K562 (cell line): Measurements from ENCODE around the gene CPA2. TPM values are rescaled to one million over a fixed set of nuclear protein-coding genes. Genes with fewer than 3 reads are reported as not detected.

Experiments used
- ATAC-seq: fragments of 200-7000 bp; cut with Tn5 transposase; 3 replicates; pipeline ENCODE4 v1.9.1; 2020; ENCODE audit warnings: moderate library complexity
- BruUV-seq: library from RNA; stranded (reverse); fragments of 400-500 nt; replicated peaks from 2 replicates; lab custom pipeline; 2021; lab: Mats Ljungman, UMichigan
- CTCF ChIA-PET: fragments of 300-600 bp; formaldehyde crosslinking; extraction: SDS; loops from one replicate; lab custom pipeline; 2021; ENCODE audit warnings: low intra/inter-chr PET ratio; lab: Yijun Ruan, JAX
- POLR2A ChIA-PET: fragments of 300-600, 350-650 bp; sonication (Branson Sonifier 250); formaldehyde crosslinking; extraction: SDS; loops from one replicate; lab custom pipeline; 2021; ENCODE audit warnings: antibody characterized with exemption, inconsistent platforms; lab: Yijun Ruan, JAX
- DNase-seq, 4 experiments: peaks; one replicate each; pipeline versions ENCODE4 v3.0.0 to v3.0.0-alpha.2; 2011 to 2018; ENCODE audit warnings: low spot score in 3 of 4, mixed read lengths in 3 of 4; ENCODE audit errors: extremely low read depth in 1 of 4
- FAIRE-seq: peaks from 2 replicates; lab custom pipeline; 2011; peaks lifted over from hg19 to GRCh38; lab: Jason Lieb, UNC
- H2AFZ ChIP-seq: 2 replicates; pipeline ENCODE4 v1.6.0; 2011; ENCODE audit warnings: low read depth, low read length, control low read depth, inconsistent platforms
- H3K27ac ChIP-seq: fragments of 200-600 bp; 3 replicates; pipeline ENCODE4 v1.8.0; 2011; ENCODE audit warnings: low read depth, mild to moderate bottlenecking, control low read depth, inconsistent platforms, low read length, moderate library complexity, mixed read lengths; ENCODE audit errors: extremely low read depth
- H3K27me3 ChIP-seq, 2 experiments: fragments of 300-600 bp in 1 of 2; 2 replicates in 1 of 2; 3 replicates in 1 of 2; pipeline versions ENCODE4 v1.6.0 to v1.8.0; 2011; ENCODE audit warnings: inconsistent platforms in 2 of 2, low read length in 2 of 2, mild to moderate bottlenecking in 1 of 2, mixed read lengths in 1 of 2, moderate library complexity in 1 of 2; ENCODE audit not compliant: control insufficient read depth in 2 of 2, insufficient read depth in 2 of 2
- H3K36me3 ChIP-seq: fragments of 300-600 bp; 3 replicates; pipeline ENCODE4 v1.8.0; 2011; ENCODE audit warnings: mild to moderate bottlenecking, low read length, inconsistent platforms; ENCODE audit not compliant: control insufficient read depth, insufficient read depth
- H3K4me1 ChIP-seq, 2 experiments: fragments of 200-600 bp in 1 of 2; replicated peaks in 1 of 2; 2 replicates in 1 of 2; 3 replicates in 1 of 2; pipeline versions ENCODE4 v1.5.1 to v1.8.0; 2011; ENCODE audit warnings: inconsistent platforms in 2 of 2, low read length in 2 of 2, mild to moderate bottlenecking in 1 of 2, mixed read lengths in 1 of 2, moderate library complexity in 1 of 2; ENCODE audit not compliant: control insufficient read depth in 2 of 2, insufficient read depth in 2 of 2
- H3K4me2 ChIP-seq: 2 replicates; pipeline ENCODE4 v1.6.1; 2011; ENCODE audit warnings: low read length, control low read depth, inconsistent platforms, mixed read lengths; ENCODE audit not compliant: insufficient read depth
- H3K4me3 ChIP-seq: fragments of 200-600 bp; sonication (generic), shearing (Covaris generic); 2 replicates; pipeline ENCODE4 v1.5.1; 2016; ENCODE audit warnings: control low read depth, inconsistent platforms
- H3K79me2 ChIP-seq: fragments of 200-600 bp; 3 replicates; pipeline ENCODE4 v1.8.0; 2011; ENCODE audit warnings: low read length, inconsistent platforms; ENCODE audit not compliant: control insufficient read depth, insufficient read depth
- H3K9ac ChIP-seq, 2 experiments: 2 replicates each; pipeline versions ENCODE4 v1.6.0 to v1.6.1; 2011; ENCODE audit warnings: low read depth in 2 of 2, low read length in 2 of 2, control low read depth in 1 of 2, inconsistent platforms in 1 of 2, mild to moderate bottlenecking in 1 of 2, mixed read lengths in 1 of 2; ENCODE audit not compliant: insufficient read depth in 1 of 2
- H3K9me1 ChIP-seq: one replicate; pipeline ENCODE4 v1.6.0; 2011; ENCODE audit warnings: inconsistent platforms, mild to moderate bottlenecking, low read length, moderate library complexity; ENCODE audit not compliant: control insufficient read depth, insufficient read depth
- H3K9me3 ChIP-seq: replicated peaks from 2 replicates; pipeline ENCODE4 v1.5.1; 2011; ENCODE audit warnings: low read depth, low read length, inconsistent platforms; ENCODE audit not compliant: control insufficient read depth, insufficient read depth
- H4K20me1 ChIP-seq: replicated peaks from 2 replicates; pipeline ENCODE4 v1.6.1; 2011; ENCODE audit warnings: low read length, inconsistent platforms, mixed read lengths; ENCODE audit not compliant: control insufficient read depth, insufficient read depth
- CBX8 ChIP-seq: fragments of 200-600 bp; sonication (generic); IDR thresholded peaks from 2 replicates; pipeline ENCODE4 v1.6.1; 2012; ENCODE audit warnings: borderline replicate concordance, mixed run types, low read depth, mild to moderate bottlenecking, moderate library complexity, mixed read lengths, low read length, control low read depth, inconsistent platforms; ENCODE audit not compliant: poor library complexity, severe bottlenecking; ENCODE audit errors: extremely low read depth
- ID3 ChIP-seq, 2 experiments: fragments of 250-450 bp in 1 of 2; fragments of 450-650 bp in 1 of 2; sonication (Bioruptor Pico) in 1 of 2; IDR thresholded peaks; 2 replicates each; pipeline versions ENCODE4 v1.6.1 to v1.8.0; 2016 to 2021; ENCODE audit warnings: mild to moderate bottlenecking in 2 of 2, moderate library complexity in 2 of 2, missing compliant biosample characterization in 1 of 2, missing genetic modification characterization in 1 of 2
- MEF2D ChIP-seq: conservative IDR thresholded peaks from 2 replicates; pipeline ENCODE4 v1.6.1; 2016; ENCODE audit warnings: low read depth, missing genetic modification characterization, missing compliant biosample characterization
- PTTG1 ChIP-seq: fragments of 450-650 bp; IDR thresholded peaks from 2 replicates; pipeline ENCODE4 v1.6.1; 2016; ENCODE audit warnings: low read depth, mild to moderate bottlenecking, missing genetic modification characterization, missing compliant biosample characterization
- SMAD4 ChIP-seq: fragments of 250-450 bp; sonication (Bioruptor Pico); conservative IDR thresholded peaks from 2 replicates; pipeline ENCODE4 v1.8.0; 2021; ENCODE audit warnings: inconsistent platforms, mild to moderate bottlenecking, moderate library complexity
- ZMIZ1 ChIP-seq, 2 experiments: fragments of 150-350 bp in 1 of 2; IDR thresholded peaks; 2 replicates each; pipeline ENCODE4 v1.6.1; 2012 to 2016; ENCODE audit warnings: low read depth in 2 of 2, low read length in 2 of 2, mild to moderate bottlenecking in 1 of 2, moderate library complexity in 1 of 2
- ZNF3 ChIP-seq: fragments of 250-450 bp; sonication (Bioruptor Pico); IDR thresholded peaks from 2 replicates; pipeline ENCODE4 v1.5.0; 2021; ENCODE audit warnings: mild to moderate bottlenecking, moderate library complexity
- ZNF592 ChIP-seq: fragments of 450-650 bp; IDR thresholded peaks from 2 replicates; pipeline ENCODE4 v1.6.1; 2017; ENCODE audit warnings: antibody characterized with exemption, mild to moderate bottlenecking
- WGBS: fragments of 100-300 bp; shearing (Covaris generic); methylation state at CpG from one replicate; pipeline ENCODE4 v1.1.6; 2016; ENCODE audit warnings: low coverage, mixed read lengths; ENCODE audit not compliant: insufficient coverage; ENCODE audit errors: missing lambda C conversion rate; 5-methylcytosine and 5-hydroxymethylcytosine counted together
- in situ Hi-C: fragments of 300-500 bp; cut with MboI; formaldehyde crosslinking; loops from 4 replicates; pipeline ENCODE4 v1.15.0; 2018; ENCODE audit warnings: inconsistent platforms, mixed read lengths
- intact Hi-C: fragments of 100-400 bp; cut with micrococcal nuclease; formaldehyde crosslinking; loops from 2 replicates; pipeline ENCODE4 v1.14.2; 2022
- polyA plus RNA-seq, 8 experiments: library from polyadenylated mRNA; depleted of rRNA in 4 of 8; stranded (reverse) in 5 of 8; unstranded in 3 of 8; fragments of >200 nt; fragmentation: Nextera tagmentation in 2 of 8; fragmentation: Illumina TruSeq in 1 of 8; extraction: Ambion mirVana in 2 of 8; extraction: Trizol in 1 of 8; gene quantifications; 2 replicates each; pipeline versions ENCODE4 v1.2.1 to v1.2.3, GENCODE V29; 2011 to 2014; ENCODE audit warnings: inconsistent platforms in 1 of 8, missing spikeins in 1 of 8
- total RNA-seq, 7 experiments: library from RNA; depleted of rRNA in 6 of 7; stranded (reverse); fragments of >200 nt in 6 of 7; fragmentation: Illumina TruSeq in 2 of 7; extraction: Trizol in 2 of 7; gene quantifications; 2 replicates each; pipeline versions ENCODE4 v1.2.1 to v1.2.3, GENCODE V29; 2011 to 2021; ENCODE audit warnings: low replicate concordance in 1 of 7

CPA2 gene
- total and polyA plus RNA-seq, 9 of the 15 experiments (the other 6 are each of a cell fraction or from before 2014, with no cell fraction given): 0.04 to 0.84 (median 0.09) TPM; not detected in 4

GRCh38 chr7:130218806-130219620 is 47.6 kb upstream of the CPA2 start:
- no peaks in the 10 kb centered on the region for H3K79me2 ChIP-seq
- no peaks in the 10 kb centered on the region for H4K20me1 ChIP-seq
- no peaks in the 10 kb centered on the region for H3K27me3 ChIP-seq
- ChIA-PET CTCF (no interaction called here), POLR2A (interaction anchor here (0.6 to 3.0 kb wide), 6 partner anchors 10 to 346 kb away, joined by 3 to 14 read pairs (median 4); partner anchors contain the start of gene TMEM209)
- WGBS: 80% methylated on average over 4 of the region's 5 CpGs
- H3K4me2 ChIP-seq: no peak overlapping the region
- peaks cover 7 to 13% of the 10 kb centered on the region in 2 experiments; a peak in 4 of 5 replicates for H3K4me1 ChIP-seq
- H3K4me3 ChIP-seq: no peak overlapping the region
- H3K27ac ChIP-seq: no peak overlapping the region
- H3K36me3 ChIP-seq: no peaks in the 10 kb centered on the region
- ATAC-seq (no peak), DNase-seq (no peak), FAIRE-seq (no peak)
- H3K9me3 ChIP-seq: no peaks in the 10 kb centered on the region
- in situ Hi-C loops (no loop called here), intact Hi-C loops (no loop called here)
- peak overlapping the region; percentile 37; the same call in 1 of the 2 replicates for H2AFZ ChIP-seq
- H3K9me1 ChIP-seq: no peaks in the 10 kb centered on the region
- no TSS peak for BruUV-seq
- H3K9ac ChIP-seq: no peak overlapping the region
- TF ChIP-seq ZNF592 (peak; percentile 34; the same call in 1 of the 2 replicates), ID3 (CRISPR knock-in tag; IDR thresholded peaks at IDR 0.05) (no peak), ID3 (tag; IDR thresholded peaks at IDR 0.05) (0 out of 2 replicates have a peak, but pooled peaks have one; percentile 21), PTTG1 (tag) (0 out of 2 replicates have a peak, but pooled peaks have one; percentile 10), CBX8 (no peak), MEF2D (tag) (0 out of 2 replicates have a peak, but pooled peaks have one; percentile 57), SMAD4 (CRISPR knock-in tag) (0 out of 2 replicates have a peak, but pooled peaks have one; percentile 23), ZNF3 (CRISPR knock-in tag) (no peak), ZMIZ1 (IDR thresholded peaks at IDR 0.05; ENCODE audit: low read depth in 2 of 2, low read length in 2 of 2) (no peak)
